Measurements from ENCODE around the gene PALM3.

PALM3 gene

DNA sequence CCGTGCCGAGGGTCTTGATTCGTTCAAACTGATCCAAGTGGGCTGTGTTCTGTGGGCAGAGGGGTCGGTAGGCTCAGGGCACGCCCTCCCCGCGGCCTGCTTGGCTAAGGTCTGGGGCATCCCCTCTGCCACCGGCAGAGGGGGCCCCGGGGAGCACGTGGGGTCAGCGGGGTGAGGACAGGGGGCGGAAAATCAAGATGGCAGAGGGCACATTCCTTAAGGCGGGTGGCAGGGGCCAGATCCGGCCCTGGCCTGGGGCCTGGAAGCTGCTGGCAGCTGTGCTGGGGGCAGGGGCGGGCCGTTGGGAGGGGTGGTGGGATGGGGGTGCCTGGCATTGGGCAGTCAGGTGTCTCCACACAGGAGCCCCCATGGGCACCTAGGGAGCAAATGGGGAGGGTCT is 45.0 kb upstream of the PALM3 start:
- no peak overlapping the region for H3K4me3 ChIP-seq (ENCODE audit: severe bottlenecking)
- ATAC-seq (ENCODE audit: low read depth) (no peak), DNase-seq (ENCODE audit: low spot score) (no peak)
- no peak overlapping the region for H3K27ac ChIP-seq (ENCODE audit: poor library complexity, severe bottlenecking)
- no peaks in the 10 kb centered on the region for H3K9me3 ChIP-seq (ENCODE audit: severe bottlenecking)
- no peaks in the 10 kb centered on the region for H3K27me3 ChIP-seq (ENCODE audit: insufficient read depth, poor library complexity, severe bottlenecking)
- H3K36me3 ChIP-seq (ENCODE audit: low read depth) = peaks cover 16% of the 10 kb centered on the region
- no peaks in the 10 kb centered on the region for H3K4me1 ChIP-seq (ENCODE audit: insufficient read depth, poor library complexity, severe bottlenecking)
- TF ChIP-seq, protein P1, sequence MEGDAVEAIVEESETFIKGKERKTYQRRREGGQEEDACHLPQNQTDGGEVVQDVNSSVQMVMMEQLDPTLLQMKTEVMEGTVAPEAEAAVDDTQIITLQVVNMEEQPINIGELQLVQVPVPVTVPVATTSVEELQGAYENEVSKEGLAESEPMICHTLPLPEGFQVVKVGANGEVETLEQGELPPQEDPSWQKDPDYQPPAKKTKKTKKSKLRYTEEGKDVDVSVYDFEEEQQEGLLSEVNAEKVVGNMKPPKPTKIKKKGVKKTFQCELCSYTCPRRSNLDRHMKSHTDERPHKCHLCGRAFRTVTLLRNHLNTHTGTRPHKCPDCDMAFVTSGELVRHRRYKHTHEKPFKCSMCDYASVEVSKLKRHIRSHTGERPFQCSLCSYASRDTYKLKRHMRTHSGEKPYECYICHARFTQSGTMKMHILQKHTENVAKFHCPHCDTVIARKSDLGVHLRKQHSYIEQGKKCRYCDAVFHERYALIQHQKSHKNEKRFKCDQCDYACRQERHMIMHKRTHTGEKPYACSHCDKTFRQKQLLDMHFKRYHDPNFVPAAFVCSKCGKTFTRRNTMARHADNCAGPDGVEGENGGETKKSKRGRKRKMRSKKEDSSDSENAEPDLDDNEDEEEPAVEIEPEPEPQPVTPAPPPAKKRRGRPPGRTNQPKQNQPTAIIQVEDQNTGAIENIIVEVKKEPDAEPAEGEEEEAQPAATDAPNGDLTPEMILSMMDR (IDR thresholded peaks at IDR 0.05; ENCODE audit: poor library complexity, severe bottlenecking) = no peak

DNA sequence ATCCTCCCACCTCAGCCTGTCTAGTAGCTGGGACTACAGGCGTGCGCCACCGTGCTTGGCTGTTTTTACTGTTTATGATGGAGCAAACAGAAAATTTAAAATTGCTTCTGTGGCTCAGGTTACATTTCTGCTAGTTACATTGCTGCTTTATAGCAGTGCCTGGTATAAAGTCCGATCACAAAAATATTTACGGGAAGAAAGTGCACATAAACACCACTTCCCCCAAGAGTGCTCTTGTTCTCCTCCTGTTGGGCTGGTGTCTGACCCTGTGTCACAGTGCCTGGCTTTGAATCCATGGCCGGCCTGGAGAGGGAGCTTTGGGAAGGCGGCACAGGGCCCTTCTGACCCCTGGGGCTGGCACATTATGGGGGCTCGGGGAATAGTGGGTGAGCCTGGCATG is 43.8 kb upstream of the PALM3 start:
- ATAC-seq (ENCODE audit: low read depth) = no peak
- H3K4me3 ChIP-seq (ENCODE audit: severe bottlenecking) = no peak overlapping the region
- H3K27ac ChIP-seq (ENCODE audit: poor library complexity, severe bottlenecking) = no peak overlapping the region

GRCh38 chr19:14103310-14103709 is 41.4 kb upstream of the PALM3 start:
- H3K36me3 ChIP-seq (ENCODE audit: low read depth) = peaks cover 28% of the 10 kb centered on the region
- no peak overlapping the region for H3K4me3 ChIP-seq (ENCODE audit: severe bottlenecking)
- no peak for DNase-seq (ENCODE audit: low spot score)
- no peaks in the 10 kb centered on the region for H3K9me3 ChIP-seq (ENCODE audit: severe bottlenecking)
- TF ChIP-seq, protein P1 (IDR thresholded peaks at IDR 0.05; ENCODE audit: poor library complexity, severe bottlenecking) = no peak
- ATAC-seq (ENCODE audit: low read depth) = no peak
- no peaks in the 10 kb centered on the region for H3K4me1 ChIP-seq (ENCODE audit: insufficient read depth, poor library complexity, severe bottlenecking)
- H3K27ac ChIP-seq (ENCODE audit: poor library complexity, severe bottlenecking) = no peak overlapping the region
- no peaks in the 10 kb centered on the region for H3K27me3 ChIP-seq (ENCODE audit: insufficient read depth, poor library complexity, severe bottlenecking)

More for the DNA sequence above, 43.8 kb upstream of the PALM3 start:
- no peak for DNase-seq (ENCODE audit: low spot score)
- H3K27me3 ChIP-seq (ENCODE audit: insufficient read depth, poor library complexity, severe bottlenecking) = no peaks in the 10 kb centered on the region
- H3K9me3 ChIP-seq (ENCODE audit: severe bottlenecking) = no peaks in the 10 kb centered on the region
- TF ChIP-seq, protein P1 (IDR thresholded peaks at IDR 0.05; ENCODE audit: poor library complexity, severe bottlenecking) = no peak
- H3K4me1 ChIP-seq (ENCODE audit: insufficient read depth, poor library complexity, severe bottlenecking) = no peaks in the 10 kb centered on the region
- peaks cover 24% of the 10 kb centered on the region for H3K36me3 ChIP-seq (ENCODE audit: low read depth)

GRCh38 chr19:14102756-14103155 is 40.9 kb upstream of the PALM3 start:
- H3K36me3 ChIP-seq (ENCODE audit: low read depth) = peaks cover 28% of the 10 kb centered on the region
- ATAC-seq (ENCODE audit: low read depth) = no peak
- no peak overlapping the region for H3K27ac ChIP-seq (ENCODE audit: poor library complexity, severe bottlenecking)
- H3K27me3 ChIP-seq (ENCODE audit: insufficient read depth, poor library complexity, severe bottlenecking) = no peaks in the 10 kb centered on the region
- H3K4me3 ChIP-seq (ENCODE audit: severe bottlenecking) = no peak overlapping the region
- no peaks in the 10 kb centered on the region for H3K9me3 ChIP-seq (ENCODE audit: severe bottlenecking)
- no peaks in the 10 kb centered on the region for H3K4me1 ChIP-seq (ENCODE audit: insufficient read depth, poor library complexity, severe bottlenecking)
- TF ChIP-seq, protein P1 (IDR thresholded peaks at IDR 0.05; ENCODE audit: poor library complexity, severe bottlenecking) = no peak
- DNase-seq (ENCODE audit: low spot score) = no peak

DNA sequence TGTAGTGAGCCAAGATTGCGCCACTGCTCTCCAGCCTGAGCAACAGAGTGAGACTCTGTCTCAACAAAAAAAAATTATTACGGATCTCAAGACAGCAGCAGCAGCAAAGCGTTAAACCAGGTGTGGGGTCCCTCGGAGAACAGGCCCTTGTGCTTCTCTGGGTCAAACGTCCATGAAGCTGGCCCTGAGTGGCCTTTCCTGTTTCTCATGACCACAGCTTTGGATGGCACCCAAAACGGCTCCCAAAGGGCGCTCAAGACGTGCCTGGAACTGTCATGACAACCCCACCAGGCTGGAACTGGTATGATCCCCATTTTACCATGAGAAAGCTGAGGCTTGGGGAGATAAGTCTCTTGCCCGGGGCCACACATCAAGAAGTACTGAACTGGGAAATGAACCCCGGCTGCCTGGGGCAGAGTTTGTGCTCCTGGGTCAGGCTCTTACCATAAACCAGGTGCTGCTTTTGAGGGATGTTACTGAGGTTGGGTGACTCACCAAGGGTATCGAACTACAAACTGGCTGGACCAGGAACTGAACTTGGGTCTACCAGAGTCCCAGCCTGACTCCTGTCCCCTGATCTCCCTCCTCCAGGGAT is 40.3 kb upstream of the PALM3 start:
- Histone ChIP-seq H3K4me3 (ENCODE audit: severe bottlenecking) (no peak overlapping the region), H3K27ac (ENCODE audit: poor library complexity, severe bottlenecking) (no peak overlapping the region), H3K9me3 (ENCODE audit: severe bottlenecking) (no peaks in the 10 kb centered on the region), H3K27me3 (ENCODE audit: insufficient read depth, poor library complexity, severe bottlenecking) (no peaks in the 10 kb centered on the region), H3K4me1 (ENCODE audit: insufficient read depth, poor library complexity, severe bottlenecking) (no peaks in the 10 kb centered on the region), H3K36me3 (ENCODE audit: low read depth) (peaks cover 28% of the 10 kb centered on the region)
- DNase-seq (ENCODE audit: low spot score) = no peak
- TF ChIP-seq, protein P1 (IDR thresholded peaks at IDR 0.05; ENCODE audit: poor library complexity, severe bottlenecking) = no peak
- ATAC-seq (ENCODE audit: low read depth) = no peak
